GM21576 (cell line): ENCODE measurements around the gene CADM1.
A peak's percentile ranks its signal among the peaks of the same experiment; 100 is the strongest.
"Not testable (repeated sequence)": the region's sequence is repeated elsewhere in the genome, so short reads cannot be mapped to it uniquely, and the experiment has no call there.

Experiments used
- ATAC-seq: cut with Tn5 transposase; IDR thresholded peaks from one replicate; pipeline ENCODE4 v1.9.1; 2021; ENCODE audit warnings: mild to moderate bottlenecking, moderate library complexity; ENCODE audit not compliant: unreplicated experiment

Gene CADM1

DNA sequence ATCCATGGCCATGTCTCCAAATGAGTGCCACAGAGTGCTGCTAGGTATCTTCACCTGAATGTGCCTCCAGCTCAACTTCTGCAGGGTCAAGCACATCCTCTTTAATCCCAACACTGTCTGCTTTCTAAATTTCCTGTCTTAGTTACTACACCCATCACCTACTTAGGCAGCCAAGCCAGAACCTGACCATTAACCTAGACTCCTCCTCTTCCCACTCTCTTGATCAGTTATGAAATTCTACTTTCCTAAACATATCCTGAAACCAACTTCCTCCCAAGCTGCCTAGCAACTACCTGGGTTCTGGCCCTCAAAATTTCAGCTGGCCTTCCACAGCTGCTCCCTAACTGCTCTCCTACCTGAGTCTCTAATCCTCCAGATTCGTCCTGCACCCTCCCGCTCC is 22.7 kb downstream of the CADM1 start:
- no peak for ATAC-seq

DNA sequence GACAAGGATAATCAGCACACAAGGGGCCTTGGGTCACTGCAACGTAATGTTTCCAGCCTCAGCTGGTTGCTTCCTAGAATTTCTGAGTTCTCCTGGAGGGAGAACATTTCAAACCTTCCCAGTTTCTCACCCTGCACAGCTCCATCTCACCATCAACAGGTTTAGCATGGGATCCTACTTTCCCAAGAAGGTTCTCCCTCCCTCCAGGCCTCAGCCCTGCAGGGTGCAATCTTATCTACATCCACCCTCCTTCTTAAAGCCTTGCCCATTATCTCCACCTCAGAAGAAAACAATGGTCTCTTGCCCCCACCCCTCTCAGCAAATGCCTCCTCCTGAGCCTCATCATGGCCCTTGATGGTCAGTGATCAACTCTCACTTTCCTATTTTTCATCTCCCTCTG is 23.6 kb downstream of the CADM1 start:
- ATAC-seq, result no peak

DNA sequence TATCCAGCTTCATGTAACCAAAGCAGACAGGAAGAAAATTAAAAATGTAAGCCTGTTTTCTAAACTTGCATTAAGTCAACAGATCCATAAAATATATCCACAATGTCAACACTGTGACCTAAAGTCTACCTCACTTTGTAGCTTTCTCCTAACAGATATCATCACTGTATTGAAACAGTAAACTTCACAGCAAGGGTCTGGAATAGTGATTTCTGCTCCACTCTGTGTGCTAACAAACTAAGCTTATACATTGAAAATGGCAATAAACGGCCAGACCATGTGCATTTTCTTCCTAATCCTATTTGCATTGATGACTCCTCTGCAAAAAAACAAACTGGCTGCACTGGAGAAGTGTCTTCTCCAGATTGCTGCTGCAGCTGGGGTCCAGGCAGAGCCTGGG is 26.8 kb downstream of the CADM1 start:
- ATAC-seq, result no peak

- no peak for ATAC-seq
Measured at GRCh38 chr11:115476463-115477286, 27.5 kb downstream of the CADM1 start.

DNA sequence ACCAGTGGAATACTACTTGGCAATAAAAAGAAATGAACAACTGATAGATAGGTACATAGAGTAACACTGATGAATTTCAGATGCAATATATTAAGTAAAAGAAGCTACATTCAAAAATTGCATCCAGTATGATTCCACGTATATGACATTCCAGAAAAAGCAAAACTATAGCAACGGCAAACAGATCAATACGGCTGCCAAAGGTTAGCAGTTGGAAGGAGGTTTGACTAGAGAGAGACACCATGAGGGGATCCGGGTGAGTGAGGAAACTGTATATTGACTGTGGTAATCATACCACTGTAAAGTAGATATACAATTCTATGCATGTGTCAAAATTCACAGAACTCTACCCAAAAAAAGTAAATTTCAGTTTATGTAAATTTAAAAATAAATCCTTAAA is 28.7 kb downstream of the CADM1 start:
- no peak for ATAC-seq

DNA sequence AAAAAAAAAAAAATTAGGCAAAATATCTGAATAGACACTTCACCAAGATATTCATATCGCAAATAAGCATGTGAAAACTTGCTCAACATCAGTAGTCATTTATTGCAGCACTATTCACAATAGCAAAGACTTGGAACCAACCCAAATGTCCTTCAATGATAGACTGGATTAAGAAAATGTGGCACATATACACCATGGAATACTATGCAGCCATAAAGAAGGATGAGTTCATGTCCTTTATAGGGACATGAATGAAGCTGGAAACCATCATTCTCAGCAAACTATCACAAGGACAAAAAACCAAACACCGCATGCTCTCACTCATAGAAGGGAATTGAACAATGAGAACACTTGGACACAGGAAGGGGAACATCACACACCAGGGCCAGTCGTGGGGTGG is 29.9 kb downstream of the CADM1 start:
- not testable (repeated sequence) for ATAC-seq

- no peak for ATAC-seq
Measured at GRCh38 chr11:115473167-115473566, 31.0 kb downstream of the CADM1 start.

DNA sequence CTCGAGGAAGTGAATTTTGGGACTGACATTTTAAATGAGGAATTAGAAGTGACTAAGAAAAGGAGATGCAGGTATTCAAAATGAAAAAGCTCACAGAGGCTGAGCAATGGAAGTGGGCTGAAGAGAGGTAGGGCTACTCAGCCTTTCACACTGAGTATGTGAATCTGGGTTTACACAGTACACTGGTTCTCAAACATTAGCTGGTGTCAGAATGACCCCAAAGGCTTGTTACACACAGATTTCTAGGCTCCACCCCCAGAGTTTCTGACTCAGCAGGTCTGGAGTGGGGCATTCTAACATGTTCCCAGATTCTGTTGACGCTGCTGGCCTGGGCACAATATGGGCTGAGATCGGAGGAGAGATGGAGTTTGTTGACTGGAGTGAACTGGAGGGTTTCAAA is 32.8 kb downstream of the CADM1 start:
- ATAC-seq, result peak; percentile 50

DNA sequence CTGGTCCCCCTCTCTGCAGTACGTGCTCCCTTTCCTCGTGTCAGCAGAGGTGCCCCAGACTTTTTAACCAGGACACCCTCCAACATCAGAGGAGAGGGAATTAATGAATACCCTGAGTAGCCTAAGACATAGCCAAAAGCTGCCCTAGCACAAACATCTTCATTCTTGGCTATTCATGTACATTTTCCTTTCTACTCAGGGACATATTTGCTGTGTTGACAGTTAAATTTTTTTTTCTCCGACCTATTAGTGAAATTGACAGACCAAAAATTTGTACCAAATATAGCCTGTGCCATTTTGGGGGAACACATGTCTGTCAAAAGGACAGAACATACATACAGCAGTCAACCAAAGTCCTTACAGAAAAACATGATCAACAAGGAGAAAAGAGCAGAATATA is 33.3 kb downstream of the CADM1 start:
- ATAC-seq, result no peak

- no peak for ATAC-seq
Measured at GRCh38 chr11:115469361-115469760, 34.9 kb downstream of the CADM1 start.

GRCh38 chr11:115466122-115466521 is 38.1 kb downstream of the CADM1 start:
- ATAC-seq, result no peak

DNA sequence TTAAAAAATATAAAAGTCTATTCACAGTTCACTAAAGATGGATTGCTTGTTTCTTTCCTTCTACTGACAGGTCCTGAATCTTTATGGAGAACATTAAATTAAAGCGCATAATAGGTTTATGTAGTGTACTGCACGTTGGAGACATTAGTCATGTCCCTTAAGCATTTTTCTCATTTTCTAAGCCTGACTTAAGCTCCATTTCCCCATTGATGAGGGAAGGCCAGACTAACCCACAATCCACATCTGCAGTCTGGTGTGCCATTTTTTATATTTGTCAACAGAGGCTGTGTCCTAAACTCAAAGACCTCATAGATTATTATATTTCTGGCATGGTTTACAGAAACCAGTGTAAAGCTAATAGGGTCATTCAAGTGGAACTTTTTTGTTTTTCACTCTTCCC is 39.9 kb downstream of the CADM1 start:
- ATAC-seq, result no peak

DNA sequence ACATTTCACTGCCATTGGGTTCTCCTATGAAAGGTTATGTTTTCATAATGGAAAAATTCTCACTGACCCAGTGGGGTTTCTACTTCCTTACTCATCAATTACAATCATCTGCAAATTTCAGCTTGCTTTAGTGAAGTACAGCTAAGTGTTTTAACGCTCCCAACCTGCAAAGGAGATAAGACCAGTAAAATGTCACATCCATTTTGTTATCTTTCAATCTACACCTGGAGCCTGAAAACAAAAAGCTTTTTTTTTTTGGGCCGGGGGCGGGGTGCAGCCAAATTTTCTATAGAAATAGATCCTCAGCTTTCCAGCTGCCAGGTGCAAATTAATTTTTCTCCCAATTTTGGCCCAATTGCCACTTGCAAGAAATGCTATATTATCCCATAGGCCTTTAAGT is 40.6 kb downstream of the CADM1 start:
- no peak for ATAC-seq

- no peak for ATAC-seq
Measured at GRCh38 chr11:115462757-115463156, 41.5 kb downstream of the CADM1 start.

- no peak for ATAC-seq
Measured at GRCh38 chr11:115462004-115462541, 42.1 kb downstream of the CADM1 start.

- ATAC-seq, result no peak
Measured at GRCh38 chr11:115460512-115460911, 43.7 kb downstream of the CADM1 start.

- ATAC-seq, result no peak
Measured at GRCh38 chr11:115459563-115459962, 44.7 kb downstream of the CADM1 start.

GRCh38 chr11:115458877-115459276 is 45.3 kb downstream of the CADM1 start:
- no peak for ATAC-seq

DNA sequence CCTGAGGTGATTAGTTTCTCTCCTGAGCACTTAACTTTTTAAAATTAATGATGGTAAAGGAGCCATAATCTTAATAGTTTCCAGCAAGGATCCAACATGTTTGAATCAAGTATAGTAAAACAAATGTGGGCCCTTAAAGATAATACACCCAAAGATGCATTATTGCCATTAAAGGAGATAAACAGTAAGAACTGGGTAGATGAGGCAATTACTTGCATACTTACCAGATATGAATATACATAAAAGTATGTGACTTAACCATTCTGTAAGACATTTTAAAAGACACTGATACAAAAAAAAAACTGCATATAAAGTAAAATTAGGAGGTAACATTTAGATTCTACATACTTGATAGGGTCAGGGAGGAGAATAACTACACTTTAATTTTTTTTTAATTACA is 48.2 kb downstream of the CADM1 start:
- no peak for ATAC-seq

- no peak for ATAC-seq
Measured at GRCh38 chr11:115455613-115456012, 48.6 kb downstream of the CADM1 start.

DNA sequence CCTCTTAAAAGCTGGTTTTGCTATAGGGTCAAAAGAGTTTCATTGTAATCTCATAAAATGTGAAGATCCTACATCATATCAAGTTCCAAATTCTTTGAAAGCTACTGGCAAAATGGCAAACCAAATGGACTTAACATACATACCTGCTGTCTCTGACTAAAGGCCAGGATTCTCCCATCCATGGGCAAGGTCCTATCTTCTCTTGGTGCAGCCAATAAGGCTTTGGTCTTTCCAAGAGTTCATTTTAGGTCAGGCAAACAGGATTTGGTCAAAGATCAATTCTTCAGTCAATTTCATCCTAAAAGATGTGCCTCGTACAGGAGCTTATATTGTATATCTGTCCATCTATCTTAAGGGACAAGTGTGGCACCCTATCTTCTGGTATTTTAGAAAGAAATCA is 49.7 kb downstream of the CADM1 start:
- no peak for ATAC-seq

GRCh38 chr11:115453693-115454490 is 50.3 kb downstream of the CADM1 start:
- no peak for ATAC-seq
